Measurements from ENCODE around the gene NLN.
"Not testable (repeated sequence)": the region's sequence is repeated elsewhere in the genome, so short reads cannot be mapped to it uniquely, and the experiment has no call there.

The NLN gene

GRCh38 chr5:65837139-65837538 is 115.1 kb downstream of the NLN start:
- DNase-seq, result no peak

DNA sequence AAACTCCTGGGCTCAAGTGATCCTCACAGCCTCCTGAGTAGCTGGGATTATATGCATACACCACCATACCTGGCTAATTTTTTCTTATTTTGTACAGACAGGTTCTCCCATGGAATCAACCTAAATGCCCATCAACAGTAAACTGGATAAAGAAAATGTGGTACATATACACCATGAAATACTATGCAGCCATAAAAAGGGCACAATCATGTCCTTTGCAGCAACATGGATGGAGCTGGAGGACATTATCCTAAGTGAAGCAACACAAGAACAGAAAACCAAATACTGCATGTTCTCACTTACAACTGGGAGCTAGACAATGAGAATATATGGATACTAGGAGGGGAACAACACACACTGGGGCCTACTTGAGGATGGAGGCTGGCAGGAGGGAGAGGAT is 117.2 kb downstream of the NLN start:
- not testable (repeated sequence) for DNase-seq

- no peak for DNase-seq
Observed at GRCh38 chr5:65840071-65840470, 118.1 kb downstream of the NLN start.

DNA sequence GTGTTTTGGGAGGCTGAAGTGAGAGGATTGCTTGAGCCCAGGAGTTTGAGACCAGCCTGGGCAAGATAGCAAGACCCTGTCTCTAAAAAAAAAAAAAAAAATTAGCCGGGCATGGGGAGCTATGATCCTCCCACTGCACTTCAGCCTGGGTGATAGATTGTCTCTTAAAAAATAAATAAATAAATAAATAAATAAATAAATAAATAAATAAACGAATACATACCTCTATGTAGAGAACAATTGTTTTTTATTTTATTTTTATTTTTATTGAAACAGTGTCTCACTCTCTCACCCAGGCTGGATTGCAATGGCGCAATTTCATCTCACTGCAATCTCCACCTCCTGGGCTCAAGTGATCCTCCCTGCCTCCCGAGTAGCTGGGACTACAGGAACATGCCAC is 122.8 kb downstream of the NLN start:
- DNase-seq, result not testable (repeated sequence)

DNA sequence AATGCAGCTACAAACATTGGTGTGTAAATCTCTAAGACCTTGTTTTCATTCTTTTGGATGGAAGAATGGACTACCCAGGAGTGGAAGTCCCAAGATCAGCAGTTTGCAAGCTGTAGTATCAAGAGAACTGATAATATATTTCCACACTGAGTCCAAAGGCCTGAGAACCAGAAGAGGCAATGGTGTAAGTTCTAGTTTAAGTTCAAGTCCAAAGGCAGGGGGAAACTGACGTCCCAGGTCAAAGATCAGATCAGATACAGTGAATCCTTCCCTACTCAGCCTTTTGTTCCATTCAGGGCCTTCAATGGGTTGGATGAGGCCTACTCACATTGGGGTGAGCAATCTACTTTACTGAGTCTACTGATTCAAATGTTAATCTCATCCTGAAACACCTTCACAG is 124.1 kb downstream of the NLN start:
- no peak for DNase-seq

DNA sequence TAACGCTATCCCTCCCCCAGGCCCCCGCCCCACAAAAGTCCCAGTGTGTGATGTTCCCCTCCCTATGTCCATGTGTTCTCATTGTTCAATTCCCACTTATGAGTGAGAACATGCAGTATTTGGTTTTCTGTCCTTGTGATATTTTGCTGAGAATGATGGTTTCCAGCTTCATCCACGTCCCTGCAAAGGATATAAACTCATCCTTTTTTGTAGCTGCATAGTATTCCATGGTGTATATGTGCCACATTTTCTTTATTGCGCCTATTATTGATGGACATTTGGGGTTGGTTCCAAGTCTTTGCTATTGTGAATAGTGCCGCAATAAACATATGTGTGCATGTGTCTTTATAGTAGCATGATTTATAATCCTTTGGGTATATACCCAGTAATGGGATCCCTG is 125.0 kb downstream of the NLN start:
- not testable (repeated sequence) for DNase-seq

DNA sequence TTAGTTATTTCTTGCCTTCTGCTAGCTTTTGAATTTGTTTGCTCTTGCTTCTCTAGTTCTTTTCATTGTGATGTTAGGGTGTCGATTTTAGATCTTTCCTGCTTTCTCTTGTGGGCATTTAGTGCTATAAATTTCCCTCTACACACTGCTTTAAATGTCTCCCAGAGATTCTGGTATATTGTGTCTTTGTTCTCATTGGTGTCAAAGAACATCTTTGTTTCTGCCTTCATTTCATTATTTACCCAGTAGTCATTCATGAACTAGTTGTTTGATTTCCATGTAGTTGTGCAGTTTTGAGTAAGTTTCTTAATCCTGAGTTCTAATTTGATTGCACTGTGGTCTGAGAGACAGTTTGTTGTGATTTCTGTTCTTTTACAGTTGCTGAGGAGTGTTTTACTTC is 127.9 kb downstream of the NLN start:
- not testable (repeated sequence) for DNase-seq

GRCh38 chr5:65854925-65855324 is 132.9 kb downstream of the NLN start:
- no peak for DNase-seq

DNA sequence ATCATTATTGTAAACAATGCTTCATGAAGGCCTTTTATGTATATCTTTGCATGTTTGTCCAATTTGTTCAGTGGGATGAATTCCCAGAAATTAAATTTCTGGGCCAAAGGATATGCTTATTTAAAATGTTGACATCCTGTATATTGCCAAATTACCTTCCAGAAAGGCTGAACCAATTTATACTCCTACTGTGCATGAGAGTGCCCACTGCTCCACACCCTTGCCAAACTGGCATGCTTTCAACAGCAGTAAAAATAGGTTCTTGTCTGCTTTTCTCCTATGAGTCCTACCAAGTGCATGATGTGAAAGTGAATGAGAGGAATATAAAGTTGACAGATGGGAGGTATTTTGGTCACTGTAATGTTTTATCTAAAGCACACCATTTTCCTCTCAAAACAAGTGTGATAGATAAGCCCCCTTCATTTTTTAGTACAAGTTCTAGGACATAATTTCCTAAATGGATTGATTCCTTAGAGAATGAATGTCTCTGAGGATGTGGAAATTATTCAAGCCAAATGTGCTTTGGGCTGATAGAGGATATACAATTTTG is 133.8 kb downstream of the NLN start:
- DNase-seq, result no peak

- DNase-seq, result no peak
Observed at GRCh38 chr5:65856520-65856919, 134.5 kb downstream of the NLN start.

DNA sequence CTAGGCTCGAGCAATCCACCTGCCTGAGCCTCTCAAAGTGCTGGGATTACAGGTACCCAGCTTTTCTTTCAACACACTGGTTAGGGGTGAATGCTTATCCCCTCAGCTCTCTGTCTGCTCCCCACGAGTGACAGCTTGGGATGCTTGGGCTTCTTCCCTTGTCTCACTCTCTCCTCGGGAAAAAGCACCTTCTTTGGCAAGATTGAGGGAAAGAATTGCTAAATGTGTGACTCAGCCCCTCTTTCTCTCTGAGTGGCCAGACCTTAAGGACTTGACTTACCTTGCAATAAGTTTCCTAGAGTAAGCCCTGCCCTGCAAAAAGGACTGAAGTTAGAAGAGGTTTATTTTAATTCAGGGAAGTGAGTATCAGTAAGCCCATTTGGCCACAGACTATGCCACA is 136.3 kb downstream of the NLN start:
- DNase-seq, result no peak

- DNase-seq, result no peak
Observed at GRCh38 chr5:65861830-65862241, 139.8 kb downstream of the NLN start.

DNA sequence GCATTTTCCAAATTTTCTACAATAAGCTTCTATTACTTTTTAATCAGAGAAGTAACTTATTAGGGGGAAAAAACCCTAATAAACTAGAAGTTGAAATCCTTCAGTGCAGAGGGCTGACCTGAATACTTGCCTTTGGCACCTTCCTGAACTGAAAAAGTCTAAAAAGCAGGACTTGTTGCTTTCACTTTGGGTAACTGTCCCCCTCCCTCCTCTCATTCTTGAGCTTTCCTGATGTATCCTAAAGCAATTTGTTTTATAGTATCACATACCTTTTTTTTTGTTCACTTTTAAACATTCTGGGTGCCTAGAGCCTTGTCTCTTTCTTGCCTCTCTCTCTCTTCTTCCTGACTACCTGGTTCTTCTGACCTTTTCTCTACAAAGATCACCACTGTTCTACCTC is 140.4 kb downstream of the NLN start:
- DNase-seq, result no peak

DNA sequence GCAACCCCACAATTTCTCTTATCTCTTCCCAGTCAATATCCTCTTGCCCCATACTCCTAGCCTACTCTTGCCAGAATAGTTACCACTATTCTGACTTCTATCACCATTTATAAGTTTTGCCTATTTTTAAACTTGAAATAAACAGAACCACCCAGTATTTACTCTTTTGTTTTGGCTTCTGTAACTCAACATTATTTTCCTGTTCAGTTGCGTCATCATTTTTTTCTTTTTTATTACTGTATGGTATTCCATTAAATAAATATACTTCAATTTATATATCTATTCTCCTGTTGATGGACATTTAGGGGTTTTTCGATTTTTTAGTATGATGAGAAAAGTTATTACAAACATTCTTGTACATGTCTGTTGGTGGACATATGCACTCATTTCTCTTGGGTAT is 141.7 kb downstream of the NLN start:
- DNase-seq, result no peak

DNA sequence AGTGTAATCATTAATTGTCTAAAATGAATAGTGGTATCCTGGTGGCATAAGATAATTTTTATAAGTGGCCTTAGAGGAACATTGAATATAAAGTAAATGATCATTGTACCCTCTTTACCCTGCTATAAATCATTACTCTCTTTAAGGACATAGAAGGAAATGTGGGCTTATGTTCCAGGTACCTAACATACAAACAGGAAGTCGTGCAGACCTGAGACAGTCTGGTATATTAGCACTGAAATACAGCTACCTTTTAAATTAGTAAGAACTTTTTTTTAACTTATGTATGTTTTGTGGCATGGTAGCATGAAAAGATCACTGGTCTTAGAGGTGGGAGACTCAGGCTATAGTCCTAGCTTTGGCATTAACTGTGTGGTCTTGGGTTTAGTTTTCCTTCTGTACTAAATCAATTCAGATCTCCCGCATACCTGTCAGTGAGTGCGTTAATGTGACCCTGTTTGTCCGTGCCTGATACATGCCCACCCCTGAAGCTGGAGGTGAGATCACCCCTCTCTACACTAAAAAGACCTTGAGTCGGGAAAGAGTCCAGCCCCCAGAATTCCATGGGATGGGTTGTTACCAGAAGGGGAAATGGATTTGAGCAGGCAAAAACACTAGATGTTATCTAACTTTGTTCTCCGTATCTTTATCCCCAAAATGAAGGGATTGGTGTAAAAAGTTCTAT is 145.0 kb downstream of the NLN start:
- DNase-seq, result peak; percentile 29

DNA sequence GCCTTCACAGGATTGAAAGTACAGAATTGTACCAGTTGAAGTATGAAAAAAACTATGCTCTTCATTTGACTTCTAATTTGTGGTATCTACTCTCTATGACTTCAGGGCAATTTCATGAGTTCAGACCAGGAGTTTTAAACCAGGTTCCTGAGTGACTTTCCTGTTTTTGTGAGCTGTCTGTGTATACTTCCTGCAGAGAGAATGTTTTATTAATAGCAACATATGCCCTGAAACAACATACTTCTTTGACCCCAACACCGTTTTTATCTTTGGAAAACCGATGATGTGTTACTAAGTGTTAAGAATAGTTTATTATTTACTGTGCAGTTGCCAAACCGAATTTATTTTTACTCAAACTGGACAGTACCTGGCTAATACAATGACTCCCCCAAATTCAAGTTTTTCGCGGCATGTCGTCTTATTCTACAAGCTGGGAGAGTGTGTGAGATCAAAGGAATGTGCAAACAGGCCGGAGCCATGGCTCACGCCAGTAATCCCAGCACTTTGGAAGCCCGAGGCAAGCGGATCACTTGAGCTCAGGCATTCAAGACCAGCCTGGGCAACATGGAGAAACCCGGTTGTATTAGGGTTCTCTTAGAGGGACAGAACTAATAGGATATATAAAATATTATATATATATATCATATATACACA is 145.7 kb downstream of the NLN start:
- DNase-seq, result no peak

DNA sequence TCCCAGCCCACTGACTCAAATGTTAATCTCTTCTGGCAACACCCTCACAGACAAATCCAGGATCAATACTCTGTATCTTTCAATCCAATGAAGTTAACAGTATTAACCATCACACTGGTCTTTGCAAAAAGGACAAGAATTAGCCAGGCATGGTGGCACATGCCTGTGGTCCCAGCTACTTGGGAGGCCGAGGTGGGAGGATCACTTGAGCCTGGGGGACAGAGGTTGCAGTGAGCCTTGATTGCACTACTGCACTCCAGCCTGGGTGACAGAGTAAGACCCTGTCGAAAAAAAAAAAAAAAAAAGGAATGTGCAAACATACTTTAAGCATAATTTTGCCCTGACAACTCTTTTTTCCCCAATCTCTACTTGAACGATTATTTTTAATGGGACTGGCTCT is 146.5 kb downstream of the NLN start:
- DNase-seq, result no peak

- no peak for DNase-seq
Observed at GRCh38 chr5:65871182-65871581, 149.2 kb downstream of the NLN start.

DNA sequence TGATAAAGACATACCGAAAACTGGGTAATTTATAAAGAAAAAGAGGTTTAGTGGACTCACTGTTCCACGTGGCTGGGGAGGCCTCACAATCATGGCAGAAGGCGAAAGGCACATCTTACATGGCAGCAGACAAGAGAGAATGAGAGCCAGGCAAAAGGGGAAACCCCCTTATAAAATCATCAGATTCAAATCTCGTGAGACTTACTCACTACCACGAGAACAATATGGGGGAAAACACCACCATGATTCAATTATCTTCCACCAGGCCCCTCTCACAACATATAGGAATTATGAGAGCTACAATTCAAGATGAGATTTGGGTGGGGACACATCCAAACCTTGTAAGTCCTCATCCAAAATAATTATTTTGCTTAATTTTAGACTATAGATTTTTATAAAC is 149.8 kb downstream of the NLN start:
- not testable (repeated sequence) for DNase-seq

GRCh38 chr5:65873181-65873750 is 151.3 kb downstream of the NLN start:
- no peak for DNase-seq

DNA sequence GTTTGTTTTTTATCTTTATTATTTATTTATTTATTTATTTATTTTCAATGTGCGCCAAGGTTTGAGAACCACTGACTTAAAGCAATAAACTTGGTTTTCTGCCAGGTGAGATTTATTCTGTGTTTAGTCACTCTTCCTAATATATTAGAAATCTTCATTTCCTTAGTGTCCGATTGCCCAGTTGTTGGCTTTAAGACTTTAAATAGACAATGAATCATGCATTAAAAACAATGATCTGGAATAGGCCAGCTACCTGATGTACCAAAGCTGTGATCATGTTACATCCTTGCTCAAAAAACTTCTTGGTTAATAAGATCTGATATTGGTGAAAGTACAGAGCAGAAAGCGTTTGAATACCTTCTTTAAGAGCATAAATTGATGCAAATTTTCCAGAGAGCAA is 152.2 kb downstream of the NLN start:
- DNase-seq, result no peak

DNA sequence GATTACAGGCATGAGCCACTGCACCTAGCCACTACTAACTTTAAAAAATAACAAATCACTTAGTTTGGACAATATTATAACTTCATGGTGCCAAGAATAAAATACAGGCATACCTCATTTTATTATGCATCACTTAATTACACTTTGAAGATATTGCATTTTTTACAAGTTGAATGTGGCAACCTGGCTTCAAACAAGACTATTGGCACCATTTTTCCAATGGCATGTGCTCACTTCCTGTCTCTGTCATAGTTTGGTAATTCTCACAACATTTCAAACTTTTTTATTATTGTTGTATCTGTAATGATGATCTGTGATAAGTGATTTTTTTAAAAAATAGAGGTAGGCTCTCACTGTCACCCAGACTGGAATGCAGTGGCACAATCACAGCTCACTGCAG is 154.5 kb downstream of the NLN start:
- no peak for DNase-seq

- DNase-seq, result no peak
Observed at GRCh38 chr5:65876970-65877369, 155.0 kb downstream of the NLN start.

Measured in central memory CD4-positive, alpha-beta T cell (primary cell).